NT2/D1 (cell line): Measurements from ENCODE around the gene ENDOU.

Experiments
- SUZ12 ChIP-seq: IDR thresholded peaks from 2 replicates; pipeline ENCODE4 v1.6.1; 2011; ENCODE audit not compliant: insufficient read length, insufficient read depth; ENCODE audit errors: extremely low read depth
- YY1 ChIP-seq: IDR thresholded peaks from 2 replicates; pipeline ENCODE4 v1.6.1; 2011; ENCODE audit not compliant: insufficient read length, insufficient read depth
- ZNF274 ChIP-seq: IDR thresholded peaks from 2 replicates; pipeline ENCODE4 v1.6.1; 2011; ENCODE audit warnings: mild to moderate bottlenecking, low read depth, low read length

DNA sequence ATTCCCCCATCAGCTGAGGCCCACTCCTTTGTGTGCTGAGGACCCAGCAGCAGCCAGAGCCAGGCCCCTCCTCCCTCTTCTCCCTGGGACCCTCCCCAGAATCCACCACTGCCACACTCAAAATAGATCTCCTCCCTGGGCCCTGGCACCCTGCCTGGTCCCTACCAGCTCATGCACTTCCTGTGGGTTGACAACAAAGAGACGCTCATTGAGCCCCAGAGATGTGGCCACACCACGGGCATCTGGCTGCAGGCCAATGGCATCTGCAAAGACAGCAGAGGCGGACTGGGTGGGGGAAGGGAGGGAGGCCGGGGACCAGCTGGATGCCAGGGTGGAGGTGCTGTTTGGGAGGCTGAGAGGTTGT is 16.0 kb upstream of the ENDOU start:
- TF ChIP-seq SUZ12 (no peak), ZNF274 (no peak), YY1 (no peak)
